CD4-positive, alpha-beta T cell treated with Interferon alpha-2 for 1 hour (primary cell): ENCODE measurements around the gene MCTP2.
"Not testable (repeated sequence)": the region's sequence is repeated elsewhere in the genome, so short reads cannot be mapped to it uniquely, and the experiment has no call there.

Source experiments
- DNase-seq, 2 donors: peaks; one replicate each; pipeline ENCODE4 v3.0.0-alpha.2; 2020 to 2022

MCTP2 gene

GRCh38 chr15:94477913-94478553 is 246.7 kb downstream of the MCTP2 start:
- DNase-seq: no peak

- DNase-seq: no peak
Observed at GRCh38 chr15:94478763-94479162, 247.4 kb downstream of the MCTP2 start.

- no peak for DNase-seq
Observed at GRCh38 chr15:94480289-94480834, 249.0 kb downstream of the MCTP2 start.

GRCh38 chr15:94485148-94485719 is 253.9 kb downstream of the MCTP2 start:
- no peak for DNase-seq

- no peak for DNase-seq
Observed at GRCh38 chr15:94487635-94488034, 256.3 kb downstream of the MCTP2 start.

- no peak for DNase-seq
Observed at GRCh38 chr15:94493176-94493575, 261.8 kb downstream of the MCTP2 start.

- not testable (repeated sequence) for DNase-seq
Observed at GRCh38 chr15:94493586-94493985, 262.2 kb downstream of the MCTP2 start.

GRCh38 chr15:94494732-94495131 is 263.4 kb downstream of the MCTP2 start:
- no peak for DNase-seq

- DNase-seq: no peak
Observed at GRCh38 chr15:94503293-94503692, 271.9 kb downstream of the MCTP2 start.

GRCh38 chr15:94509259-94509658 is 277.9 kb downstream of the MCTP2 start:
- DNase-seq: no peak

GRCh38 chr15:94522125-94522524 is 290.8 kb downstream of the MCTP2 start:
- DNase-seq: no peak

- no peak for DNase-seq
Observed at GRCh38 chr15:94523873-94524272, 292.5 kb downstream of the MCTP2 start.

GRCh38 chr15:94524565-94524964 is 293.2 kb downstream of the MCTP2 start:
- no peak for DNase-seq

- no peak for DNase-seq
Observed at GRCh38 chr15:94526071-94526689, 294.8 kb downstream of the MCTP2 start.

- DNase-seq: no peak
Observed at GRCh38 chr15:94532226-94532625, 300.9 kb downstream of the MCTP2 start.
